Heart left ventricle (tissue), 13 donors: ENCODE measurements around the gene GALNT5.

ENCODE experiments used
- CTCF ChIP-seq, 12 donors: fragments of 200-600 bp; sonication (generic) in 4 of 12; IDR thresholded peaks; one replicate each; pipeline versions ENCODE4 v1.5.0 to v1.8.0; 2018 to 2022; ENCODE audit warnings: antibody characterized with exemption in 12 of 12, mild to moderate bottlenecking in 5 of 12
- POLR2A ChIP-seq, 2 donors: fragments of 450-650 bp; IDR thresholded peaks; one replicate each; pipeline ENCODE4 v1.6.1; 2017; ENCODE audit warnings: antibody characterized with exemption in 2 of 2, mild to moderate bottlenecking in 2 of 2, moderate library complexity in 2 of 2
- donor health status: ischemic (EF 13 %, LVEDD 7.1; RV severe dilation, severe dysfunction).
- donor health status: DM: no; HTN: yes; CAD: no.
- donor health status: DM: no; HTN: no; CAD: no.
- donor health status: ischemic (EF 25% LVEDD 6.9; RV normal size, moderate dysfunction).
- donor health status: ischemic (EF 25% LVEDD 5.7; RV mildly dilated, moderate dysfunction).
- donor health status: ischemic (EF 35%, LVEDD 5.7; RV mildly dilated, moderate dysfunction).
- donor health status: nonischemic (EF 11% LVEDD 7.7; RV severe dilation, severe dysfunction).
- donor health status: DM: yes; HTN: yes; CAD: no.
- donor health status: PGD.
- donor health status: ischemic (EF 29% LVEDD 5.4; RV normal size, mild dysfunction).
- donor health status: nonischemic (EF 23%, LVEDD 6.1; RV moderate dilation, normal function).

GRCh38 chr2:157348291-157348921 is 90.9 kb downstream of the GALNT5 start:
- TF ChIP-seq CTCF (IDR thresholded peaks at IDR 0.05) (no peak), POLR2A (IDR thresholded peaks at IDR 0.05) (no peak)
